Measurements from ENCODE around the gene OR9Q2. TPM values are rescaled to one million over a fixed set of nuclear protein-coding genes. Genes with fewer than 3 reads are reported as not detected.

OR9Q2 gene
- total RNA-seq, 1 experiment from 2014 or later = not detected

Other genes starting within 250 kb of the OR9Q2 start
- not detected in 2 replicates for gene OR9Q1, start 165.2 kb upstream of the OR9Q2 start, total RNA-seq (2014; rRNA removed; shearing (Covaris generic))
- not detected in 2 replicates for gene OR6Q1, start 158.1 kb upstream of the OR9Q2 start, total RNA-seq (2014; rRNA removed; shearing (Covaris generic))
- not detected in 2 replicates for gene OR9I1, start 63.5 kb upstream of the OR9Q2 start, total RNA-seq (2014; rRNA removed; shearing (Covaris generic))
- gene OR1S2, start 15.1 kb downstream of the OR9Q2 start, total RNA-seq (2014; rRNA removed; shearing (Covaris generic)) = not detected in 2 replicates
- gene OR1S1, start 23.6 kb downstream of the OR9Q2 start, total RNA-seq (2014; rRNA removed; shearing (Covaris generic)) = not detected in 2 replicates
- gene OR10Q1, start 39.8 kb downstream of the OR9Q2 start, total RNA-seq (2014; rRNA removed; shearing (Covaris generic)) = not detected in 2 replicates
- gene OR10W1, start 79.2 kb downstream of the OR9Q2 start, total RNA-seq (2014; rRNA removed; shearing (Covaris generic)) = not detected in 2 replicates
- not detected in 2 replicates for gene OR5B17, start 170.0 kb downstream of the OR9Q2 start, total RNA-seq (2014; rRNA removed; shearing (Covaris generic))
- gene OR5B3, start 217.8 kb downstream of the OR9Q2 start, total RNA-seq (2014; rRNA removed; shearing (Covaris generic)) = not detected in 2 replicates
- gene OR5B2, start 239.1 kb downstream of the OR9Q2 start, total RNA-seq (2014; rRNA removed; shearing (Covaris generic)) = not detected in 2 replicates

Measured in SK-MEL-5 (cell line).